Epithelial cell of proximal tubule (primary cell): Measurements from ENCODE around the gene PPP5C. TPM values are rescaled to one million over a fixed set of nuclear protein-coding genes. Genes with fewer than 3 reads are reported as not detected.

Experiments used
- DNase-seq: peaks from one replicate; pipeline ENCODE4 v3.0.0-alpha.2; 2011; ENCODE audit warnings: low read depth
- H3K4me3 ChIP-seq: 2 replicates; pipeline ENCODE4 v1.5.1; 2011; ENCODE audit warnings: low read depth, mild to moderate bottlenecking, low read length
- CTCF ChIP-seq: conservative IDR thresholded peaks from 2 replicates; pipeline ENCODE4 v1.5.1; 2012; ENCODE audit warnings: low read depth, mild to moderate bottlenecking, low read length
- total RNA-seq: library from RNA; depleted of rRNA; stranded (reverse); fragments of >200 nt; gene quantifications from 2 replicates; pipeline ENCODE4 v1.2.3, GENCODE V29; 2015

PPP5C gene
- total RNA-seq, 1 donor from 2014 or later = 76.2 TPM

GRCh38 chr19:46422344-46422743 lies 75.5 kb downstream of the PPP5C start:
- no peak overlapping the region for H3K4me3 ChIP-seq
- no peak for DNase-seq
- TF ChIP-seq CTCF = no peak

GRCh38 chr19:46423188-46423587 lies 76.3 kb downstream of the PPP5C start:
- H3K4me3 ChIP-seq = no peak overlapping the region
- DNase-seq = no peak
- TF ChIP-seq CTCF = no peak

- peak overlapping the region; percentile 72 for H3K4me3 ChIP-seq
- no peak for DNase-seq
- no peak for TF ChIP-seq CTCF
Measured at GRCh38 chr19:46426035-46426505, 79.2 kb downstream of the PPP5C start.

GRCh38 chr19:46426506-46427162 lies 79.7 kb downstream of the PPP5C start:
- TF ChIP-seq CTCF = no peak
- DNase-seq = no peak
- peak overlapping the region; percentile 72 for H3K4me3 ChIP-seq

GRCh38 chr19:46427518-46428045 lies 80.7 kb downstream of the PPP5C start:
- no peak for TF ChIP-seq CTCF
- no peak overlapping the region for H3K4me3 ChIP-seq
- DNase-seq = no peak

GRCh38 chr19:46428239-46429135 lies 81.6 kb downstream of the PPP5C start, which contains the start of gene PNMA8C:
Gene PNMA8C, minus strand, starts transcription at chr19:46428936. Its CDS starts 577 bp downstream, at chr19:46428359.
- H3K4me3 ChIP-seq = no peak within 1 kb of the TSS
- TF ChIP-seq CTCF = no peak
- DNase-seq = no peak
